Uterus (tissue), 2 donors: ENCODE data around the gene HSPB6.

Experiments
- CTCF ChIP-seq, 4 experiments: fragments of 200-600 bp in 2 of 4; fragments of 450-650 bp in 2 of 4; sonication (generic) in 2 of 4; IDR thresholded peaks; one replicate each; pipeline ENCODE4 v1.5.1; 2016 to 2019; ENCODE audit warnings: antibody characterized with exemption in 4 of 4, mild to moderate bottlenecking in 2 of 4, moderate library complexity in 1 of 4
- POLR2A ChIP-seq, 2 donors: fragments of 450-650 bp; IDR thresholded peaks; one replicate each; pipeline ENCODE4 v1.6.1; 2016; ENCODE audit warnings: antibody characterized with exemption in 2 of 2, mild to moderate bottlenecking in 1 of 2, moderate library complexity in 1 of 2

GRCh38 chr19:35743640-35744429, 13.0 kb downstream of the HSPB6 start:
- TF ChIP-seq CTCF (IDR thresholded peaks at IDR 0.05) (no peak), POLR2A (IDR thresholded peaks at IDR 0.05) (no peak)
